SU-DHL-6 (cell line): ENCODE results near the gene NMUR2.

Experiments
- H2AFZ ChIP-seq: fragments of 200-600 bp; sonication (generic); 2 replicates; pipeline ENCODE4 v1.6.1; 2014; ENCODE audit warnings: low read depth, mild to moderate bottlenecking, moderate library complexity, mixed read lengths, antibody characterized with exemption, low read length; ENCODE audit not compliant: severe bottlenecking
- H3F3A ChIP-seq: fragments of 200-600 bp; shearing (Covaris generic); 2 replicates; pipeline ENCODE4 v1.6.0; 2016; ENCODE audit warnings: antibody characterized with exemption, mild to moderate bottlenecking; ENCODE audit not compliant: insufficient read depth
- H3K27ac ChIP-seq: fragments of 200-600 bp; sonication (generic); 2 replicates; pipeline ENCODE4 v1.5.1; 2016; ENCODE audit warnings: low read depth, mild to moderate bottlenecking, low read length, moderate library complexity, mixed read lengths
- H3K27me3 ChIP-seq: fragments of 200-600 bp; sonication (generic), shearing (Covaris generic); 2 replicates; pipeline ENCODE4 v1.6.0; 2014; ENCODE audit warnings: mild to moderate bottlenecking, low read length
- H3K36me3 ChIP-seq: fragments of 200-600 bp; sonication (generic); 2 replicates; pipeline ENCODE4 v1.6.1; 2014; ENCODE audit warnings: mild to moderate bottlenecking, low read length, mixed read lengths
- H3K4me2 ChIP-seq: fragments of 300-600, 200-600 bp; shearing (Covaris generic), sonication (generic); 2 replicates; pipeline ENCODE4 v1.6.0; 2014; ENCODE audit warnings: low read length, low read depth, mild to moderate bottlenecking; ENCODE audit not compliant: poor library complexity, severe bottlenecking
- H3K4me3 ChIP-seq: fragments of 200-600 bp; sonication (generic); 2 replicates; pipeline ENCODE4 v1.5.1; 2014; ENCODE audit warnings: antibody characterized with exemption, low read length, mild to moderate bottlenecking, mixed read lengths; ENCODE audit not compliant: insufficient read depth, poor library complexity, severe bottlenecking
- H3K79me2 ChIP-seq: fragments of 200-600 bp; sonication (generic); 2 replicates; pipeline ENCODE4 v1.6.1; 2014; ENCODE audit warnings: mild to moderate bottlenecking, low read length, moderate library complexity; ENCODE audit not compliant: insufficient read depth
- H3K9ac ChIP-seq: fragments of 200-600 bp; sonication (generic); 2 replicates; pipeline ENCODE4 v1.7.0; 2014; ENCODE audit warnings: mild to moderate bottlenecking, low read length
- H3K9me2 ChIP-seq: fragments of 200-600 bp; sonication (generic); replicated peaks from 2 replicates; pipeline ENCODE4 v1.6.1; 2014; ENCODE audit warnings: low read length; ENCODE audit not compliant: insufficient read depth
- H3K9me3 ChIP-seq: fragments of 200-600 bp; sonication (generic); 2 replicates; pipeline ENCODE4 v1.6.1; 2014; ENCODE audit warnings: low read length, mixed read lengths; ENCODE audit not compliant: insufficient read depth
- H4K20me1 ChIP-seq: fragments of 200-600 bp; sonication (generic); 2 replicates; pipeline ENCODE4 v1.6.1; 2014; ENCODE audit warnings: low read depth, mild to moderate bottlenecking, antibody characterized with exemption, low read length, moderate library complexity, mixed read lengths
- EZH2phosphoT487 ChIP-seq: fragments of 200-600 bp; sonication (generic), shearing (Covaris generic); conservative IDR thresholded peaks from 2 replicates; pipeline ENCODE4 v1.6.1; 2018; ENCODE audit warnings: mild to moderate bottlenecking, antibody characterized with exemption, low read length, moderate library complexity, mixed read lengths
- TF ChIP-seq, protein P1 (sequence below): fragments of 200-600 bp; sonication (generic); IDR thresholded peaks from one replicate; pipeline ENCODE4 v1.5.1; 2017; ENCODE audit warnings: antibody characterized with exemption, mild to moderate bottlenecking, low read length, moderate library complexity; ENCODE audit not compliant: insufficient read depth, poor library complexity, severe bottlenecking

The NMUR2 gene

DNA sequence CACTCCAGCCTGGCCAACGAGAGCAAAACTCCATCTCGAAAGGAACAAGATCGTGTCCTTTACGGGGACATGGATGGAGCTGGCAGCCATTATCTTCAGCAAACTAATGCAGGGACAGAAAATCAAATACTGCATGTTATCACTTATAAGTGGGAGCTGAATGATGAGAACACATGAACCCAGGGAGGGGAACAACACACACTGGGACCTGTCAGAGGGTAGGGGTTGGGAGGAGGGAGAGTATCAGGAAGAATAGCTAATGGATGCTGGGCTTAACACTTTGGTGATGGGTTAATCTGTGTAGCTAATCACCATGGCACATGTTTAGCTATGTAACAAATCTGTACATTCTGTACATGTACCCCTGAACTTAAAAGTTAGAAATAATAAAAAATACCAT lies 40.9 kb downstream of the NMUR2 start:
- no peaks in the 10 kb centered on the region for H3K9me3 ChIP-seq
- no peak overlapping the region for H3K9ac ChIP-seq
- H3K36me3 ChIP-seq, result no peaks in the 10 kb centered on the region
- no peak overlapping the region for H3K27ac ChIP-seq
- H3K79me2 ChIP-seq, result no peaks in the 10 kb centered on the region
- no peak overlapping the region for H3K4me3 ChIP-seq
- no peak overlapping the region for H2AFZ ChIP-seq
- no peak overlapping the region for H3K4me2 ChIP-seq
- H3K27me3 ChIP-seq, result no peaks in the 10 kb centered on the region
- TF ChIP-seq EZH2phosphoT487, result no peak
- TF ChIP-seq, protein P1, sequence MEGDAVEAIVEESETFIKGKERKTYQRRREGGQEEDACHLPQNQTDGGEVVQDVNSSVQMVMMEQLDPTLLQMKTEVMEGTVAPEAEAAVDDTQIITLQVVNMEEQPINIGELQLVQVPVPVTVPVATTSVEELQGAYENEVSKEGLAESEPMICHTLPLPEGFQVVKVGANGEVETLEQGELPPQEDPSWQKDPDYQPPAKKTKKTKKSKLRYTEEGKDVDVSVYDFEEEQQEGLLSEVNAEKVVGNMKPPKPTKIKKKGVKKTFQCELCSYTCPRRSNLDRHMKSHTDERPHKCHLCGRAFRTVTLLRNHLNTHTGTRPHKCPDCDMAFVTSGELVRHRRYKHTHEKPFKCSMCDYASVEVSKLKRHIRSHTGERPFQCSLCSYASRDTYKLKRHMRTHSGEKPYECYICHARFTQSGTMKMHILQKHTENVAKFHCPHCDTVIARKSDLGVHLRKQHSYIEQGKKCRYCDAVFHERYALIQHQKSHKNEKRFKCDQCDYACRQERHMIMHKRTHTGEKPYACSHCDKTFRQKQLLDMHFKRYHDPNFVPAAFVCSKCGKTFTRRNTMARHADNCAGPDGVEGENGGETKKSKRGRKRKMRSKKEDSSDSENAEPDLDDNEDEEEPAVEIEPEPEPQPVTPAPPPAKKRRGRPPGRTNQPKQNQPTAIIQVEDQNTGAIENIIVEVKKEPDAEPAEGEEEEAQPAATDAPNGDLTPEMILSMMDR, result no peak
- no peaks in the 10 kb centered on the region for H3F3A ChIP-seq
- H3K9me2 ChIP-seq, result no peaks in the 10 kb centered on the region
- H4K20me1 ChIP-seq, result no peaks in the 10 kb centered on the region

DNA sequence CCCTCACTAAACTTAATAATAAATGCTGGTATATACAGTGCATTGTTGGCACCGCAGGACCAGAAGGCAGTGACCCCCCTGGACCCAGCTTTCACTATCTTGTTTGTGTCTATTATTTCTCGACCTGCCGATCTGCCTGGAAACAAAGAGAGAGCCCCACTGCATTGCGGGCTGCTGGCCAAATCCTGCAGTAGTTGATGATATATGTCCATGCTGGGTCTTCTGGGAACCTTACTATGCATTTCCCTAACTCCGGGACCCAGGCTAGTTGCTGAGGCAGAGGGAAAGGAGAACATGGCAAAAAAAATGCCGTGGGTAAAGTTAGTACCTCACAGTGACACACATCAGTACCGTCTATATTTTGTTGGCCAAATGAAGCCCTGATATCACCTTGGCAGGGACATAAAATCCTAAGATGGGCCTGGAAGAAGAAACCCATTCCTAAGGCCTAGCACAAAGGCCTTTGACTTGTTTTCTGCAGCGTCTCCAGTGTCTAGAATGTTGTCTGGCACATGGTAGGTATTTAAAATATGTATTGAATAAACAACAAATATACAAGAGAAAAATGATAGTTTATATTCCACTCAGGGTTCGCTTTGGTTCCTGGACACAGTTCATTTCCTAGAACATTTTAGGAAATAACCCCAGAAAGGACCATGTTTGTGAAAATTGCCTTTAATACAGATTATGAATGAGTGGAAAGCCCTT lies 46.1 kb downstream of the NMUR2 start:
- Histone ChIP-seq H3K9me3 (no peaks in the 10 kb centered on the region), H3F3A (no peaks in the 10 kb centered on the region), H3K4me3 (no peak overlapping the region), H3K27me3 (no peaks in the 10 kb centered on the region), H3K79me2 (no peaks in the 10 kb centered on the region), H3K27ac (no peak overlapping the region), H2AFZ (no peak overlapping the region), H4K20me1 (no peaks in the 10 kb centered on the region), H3K9me2 (no peaks in the 10 kb centered on the region), H3K36me3 (no peaks in the 10 kb centered on the region), H3K9ac (no peak overlapping the region), H3K4me2 (no peak overlapping the region)
- TF ChIP-seq EZH2phosphoT487, result no peak
- TF ChIP-seq, protein P1, result no peak

DNA sequence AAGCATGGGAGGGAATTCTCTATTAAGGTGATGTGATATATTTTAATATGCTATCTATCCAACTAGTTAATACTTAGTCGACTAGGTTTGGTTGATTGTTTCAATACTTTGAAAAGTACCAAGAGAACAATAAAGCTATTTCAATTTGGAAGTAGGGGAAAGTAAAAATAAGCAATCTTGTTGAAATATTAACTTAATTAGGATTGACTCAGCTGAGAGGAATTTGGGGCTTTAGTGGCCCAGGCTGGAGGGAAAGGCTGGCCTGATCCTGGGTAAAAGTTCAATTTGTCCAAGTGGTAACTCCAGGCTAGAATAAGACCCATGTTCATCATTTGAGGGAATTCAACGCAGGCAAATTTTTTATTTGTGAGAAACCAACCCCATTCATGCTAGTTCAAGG lies 48.6 kb downstream of the NMUR2 start:
- no peaks in the 10 kb centered on the region for H3K27me3 ChIP-seq
- H3K27ac ChIP-seq, result no peak overlapping the region
- no peaks in the 10 kb centered on the region for H3K36me3 ChIP-seq
- H3K4me2 ChIP-seq, result no peak overlapping the region
- H3K9me2 ChIP-seq, result no peaks in the 10 kb centered on the region
- no peak overlapping the region for H3K4me3 ChIP-seq
- no peak overlapping the region for H3K9ac ChIP-seq
- H3K79me2 ChIP-seq, result no peaks in the 10 kb centered on the region
- no peaks in the 10 kb centered on the region for H4K20me1 ChIP-seq
- H2AFZ ChIP-seq, result no peak overlapping the region
- TF ChIP-seq, protein P1, result no peak
- no peak for TF ChIP-seq EZH2phosphoT487
- no peaks in the 10 kb centered on the region for H3K9me3 ChIP-seq
- no peaks in the 10 kb centered on the region for H3F3A ChIP-seq
